Heart left ventricle (tissue), 16 donors: Measurements from ENCODE around the gene RNASE13. TPM values are rescaled to one million over a fixed set of nuclear protein-coding genes. Genes with fewer than 3 reads are reported as not detected.

Experiments
- ATAC-seq, 4 donors: fragments of 200-7000 bp; cut with Tn5 transposase; one replicate each; pipeline ENCODE4 v1.9.1; 2020 to 2022; ENCODE audit warnings: moderate library complexity in 4 of 4, mild to moderate bottlenecking in 3 of 4, moderate number of reproducible peaks in 1 of 4
- DNase-seq, 5 donors: peaks; one replicate each; pipeline ENCODE4 v3.0.0-alpha.2; 2020
- H3K27ac ChIP-seq, 12 donors: fragments of 200-600 bp; sonication (generic) in 4 of 12; one replicate each; pipeline versions ENCODE4 v1.5.0 to v1.8.0; 2016 to 2022; ENCODE audit warnings: mild to moderate bottlenecking in 2 of 12
- H3K27me3 ChIP-seq, 9 donors: fragments of 200-600 bp; sonication (generic) in 2 of 9; one replicate each; pipeline versions ENCODE4 v1.5.1 to v1.8.0; 2016 to 2022; ENCODE audit warnings: mild to moderate bottlenecking in 3 of 9
- H3K36me3 ChIP-seq, 9 donors: fragments of 200-600 bp; sonication (generic) in 2 of 9; one replicate each; pipeline versions ENCODE4 v1.5.0 to v1.8.0; 2018 to 2022; ENCODE audit warnings: mild to moderate bottlenecking in 2 of 9
- H3K4me1 ChIP-seq, 12 donors: fragments of 200-600 bp; sonication (generic) in 4 of 12; one replicate each; pipeline versions ENCODE4 v1.5.0 to v1.8.0; 2016 to 2022; ENCODE audit warnings: mild to moderate bottlenecking in 3 of 12
- H3K4me3 ChIP-seq, 12 donors: fragments of 200-600 bp; sonication (generic) in 4 of 12; one replicate each; pipeline versions ENCODE4 v1.5.0 to v1.8.0; 2017 to 2022; ENCODE audit warnings: mild to moderate bottlenecking in 9 of 12, moderate library complexity in 4 of 12
- H3K9me3 ChIP-seq, 12 donors: fragments of 200-600 bp; sonication (generic) in 4 of 12; one replicate each; pipeline versions ENCODE4 v1.5.0 to v1.8.0; 2016 to 2022; ENCODE audit warnings: mild to moderate bottlenecking in 1 of 12
- CTCF ChIP-seq, 12 donors: fragments of 200-600 bp; sonication (generic) in 4 of 12; IDR thresholded peaks; one replicate each; pipeline versions ENCODE4 v1.5.0 to v1.8.0; 2018 to 2022; ENCODE audit warnings: antibody characterized with exemption in 12 of 12, mild to moderate bottlenecking in 5 of 12
- POLR2A ChIP-seq, 2 donors: fragments of 450-650 bp; IDR thresholded peaks; one replicate each; pipeline ENCODE4 v1.6.1; 2017; ENCODE audit warnings: antibody characterized with exemption in 2 of 2, mild to moderate bottlenecking in 2 of 2, moderate library complexity in 2 of 2
- WGBS, 4 donors: extraction: QIAGEN DNeasy Blood & Tissue Kit in 2 of 4; methylation state at CpG; one replicate each; pipeline versions ENCODE4 v1.1.5 to v1.1.7; 2013 to 2018; 5-methylcytosine and 5-hydroxymethylcytosine counted together
- intact Hi-C, 10 donors: fragments of 100-400 bp; cut with DNase I; formaldehyde crosslinking; loops; one replicate each; pipeline versions ENCODE4 v1.11.1 to v1.14.2; 2022
- polyA plus RNA-seq, 2 donors: library from polyadenylated mRNA; stranded (reverse); fragments of 200-250 nt; gene quantifications; one replicate each; pipeline ENCODE4 v1.2.3, GENCODE V29; 2013
- total RNA-seq, 9 donors: library from RNA; depleted of rRNA in 2 of 9; stranded (reverse); fragments of >200 nt in 2 of 9; fragmentation: NEBNext Ultra II Directional in 3 of 9; extraction: Animal tissue kit (Norgen Biotek cat#: 25700) in 3 of 9; gene quantifications; one replicate each; pipeline versions ENCODE4 v1.1.0 to v1.2.4, GENCODE V29; 2016 to 2023
- donor health status: ischemic (EF 13 %, LVEDD 7.1; RV severe dilation, severe dysfunction).
- donor health status: healthy with polysubstance abuse.
- donor health status: DM: no; HTN: yes; CAD: no.
- donor health status: DM: no; HTN: no; CAD: no.
- donor health status: ischemic (EF 25% LVEDD 6.9; RV normal size, moderate dysfunction).
- donor health status: ischemic (EF 25% LVEDD 5.7; RV mildly dilated, moderate dysfunction).
- donor health status: healthy.
- donor health status: DM: yes; HTN: yes; CAD: no.
- donor health status: ischemic (EF 35%, LVEDD 5.7; RV mildly dilated, moderate dysfunction).
- donor health status: nonischemic (EF 11% LVEDD 7.7; RV severe dilation, severe dysfunction).
- donor health status: DM: yes; HTN: yes; CAD: no.
- donor health status: PGD.
- donor health status: ischemic (EF 29% LVEDD 5.4; RV normal size, mild dysfunction).
- donor health status: nonischemic (EF 23%, LVEDD 6.1; RV moderate dilation, normal function).

Gene RNASE13
- total and polyA plus RNA-seq, 11 donors, result not detected

- ATAC-seq (no peak), DNase-seq (peak in 1 of 5 donors; percentile 39)
- Histone ChIP-seq H3K36me3 (peaks cover 0 to 15% (median 8%) of the 10 kb centered on the region in 9 donors), H3K4me3 (peak overlapping the region in 5 of 12 donors; percentile 82 to 98 (median 92)), H3K4me1 (peaks cover 0 to 49% (median 30%) of the 10 kb centered on the region in 12 donors), H3K9me3 (no peaks in the 10 kb centered on the region), H3K27me3 (peaks cover 0 to 7% (median 0%) of the 10 kb centered on the region in 9 donors), H3K27ac (peak overlapping the region; percentile 82 to 100 (median 98))
- WGBS, 4 donors, result 50 to 62% (median 54%) methylated on average over 7 of the region's 7 CpGs
- TF ChIP-seq POLR2A (IDR thresholded peaks at IDR 0.05), result no peak
- TF ChIP-seq CTCF (IDR thresholded peaks at IDR 0.05), result no peak
- intact Hi-C loops, result no loop called here
These were observed 8.2 kb downstream of the RNASE13 start for GRCh38 chr14:21026274-21026987.

DNA sequence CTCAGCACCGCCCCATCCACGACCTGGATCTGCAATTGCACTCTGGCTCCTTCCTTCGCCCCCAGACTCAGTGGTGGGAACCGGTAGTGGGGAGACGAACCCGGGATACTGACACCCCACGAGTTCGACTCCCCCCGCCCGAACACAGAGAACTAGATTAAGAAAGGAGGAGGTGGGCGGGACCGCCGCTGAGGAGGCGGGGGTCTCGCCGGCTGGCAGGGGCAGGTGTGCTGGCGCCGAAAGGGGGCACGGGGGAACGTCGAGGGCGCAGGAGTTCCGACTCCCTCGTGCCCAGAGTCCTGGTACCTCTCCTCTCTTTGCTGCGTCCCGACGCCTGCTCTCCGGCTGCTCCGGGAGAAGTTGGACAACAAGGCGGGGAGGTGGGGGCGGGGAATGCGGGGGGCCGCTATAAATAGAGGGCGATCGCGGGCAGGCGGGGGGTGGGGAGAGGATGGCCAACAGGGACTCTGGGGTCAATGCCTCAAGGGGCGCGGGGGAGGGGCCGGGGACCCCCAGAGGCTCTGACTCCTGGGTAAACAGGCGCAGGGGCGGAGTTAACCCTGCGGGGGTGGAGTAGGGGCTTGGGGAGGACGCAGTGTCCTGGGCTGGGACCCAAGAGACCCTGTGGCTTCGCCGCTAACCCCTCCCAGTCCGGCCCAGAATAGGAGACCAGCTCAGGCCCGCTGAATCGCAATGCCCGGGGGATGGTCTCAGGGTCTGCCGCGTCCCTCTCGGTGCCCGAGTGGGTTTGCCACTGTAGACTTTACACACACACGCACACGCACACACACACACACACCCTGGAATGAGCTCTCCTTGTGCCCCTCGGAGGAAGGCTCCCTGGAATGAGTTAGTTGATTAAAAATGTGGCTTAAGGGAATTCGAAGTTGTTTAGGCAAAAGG, 9.0 kb downstream of the RNASE13 start:
- Histone ChIP-seq H3K9me3 (no peaks in the 10 kb centered on the region), H3K4me1 (peaks cover 0 to 49% (median 30%) of the 10 kb centered on the region in 12 donors), H3K27me3 (peaks cover 0 to 7% (median 0%) of the 10 kb centered on the region in 9 donors), H3K27ac (peak overlapping the region; percentile 82 to 100 (median 98)), H3K4me3 (peak overlapping the region; percentile 66 to 98 (median 88)), H3K36me3 (peaks cover 0 to 23% (median 16%) of the 10 kb centered on the region in 9 donors)
- DNase-seq (peak; percentile 88 to 94 (median 92)), ATAC-seq (peak; percentile 63 to 73 (median 68))
- intact Hi-C loops, result loop anchor here in 2 of 10 donors (1.0 kb wide), 1 partner anchor 14 kb away; no protein-coding TSS in a partner anchor
- WGBS, 4 donors, result 2 to 12% (median 4%) methylated on average over 35 to 58 of the region's 58 CpGs
- TF ChIP-seq POLR2A (IDR thresholded peaks at IDR 0.05) (no peak), CTCF (IDR thresholded peaks at IDR 0.05) (no peak)

- Histone ChIP-seq H3K27me3 (peaks cover 0 to 7% (median 0%) of the 10 kb centered on the region in 9 donors), H3K36me3 (peaks cover 0 to 32% (median 24%) of the 10 kb centered on the region in 9 donors), H3K9me3 (no peaks in the 10 kb centered on the region), H3K4me1 (peaks cover 0 to 49% (median 30%) of the 10 kb centered on the region in 12 donors), H3K27ac (peak within 1 kb of the TSS; percentile 82 to 100 (median 98)), H3K4me3 (peak within 1 kb of the TSS; percentile 66 to 98 (median 88))
- intact Hi-C loops, result loop anchor here in 3 of 10 donors (1.0 to 5.0 kb wide), 2 partner anchors 15 to 68 kb away; no protein-coding TSS in a partner anchor
- peak; percentile 88 to 93 (median 90) for DNase-seq
- no peak for TF ChIP-seq CTCF (IDR thresholded peaks at IDR 0.05)
- TF ChIP-seq POLR2A (IDR thresholded peaks at IDR 0.05), result peak in 1 of 2 donors; percentile 74
- 0 to 1% (median 1%) methylated on average over 28 to 72 of the region's 72 CpGs for whole genome bisulfite sequencing, 4 donors
- peak; percentile 70 to 90 (median 84) for ATAC-seq
These were observed 9.8 kb downstream of the RNASE13 start, which contains the start of gene NDRG2 for GRCh38 chr14:21024585-21025370. Gene NDRG2, minus strand, starts transcription at chr14:21025061. Its CDS starts 1,746 bp downstream, at chr14:21023315.
